HG03280 (cell line): Measurements from ENCODE around the gene CCDC47.

Experiments
- ATAC-seq: cut with Tn5 transposase; IDR thresholded peaks from one replicate; pipeline ENCODE4 v1.9.1; 2021; ENCODE audit warnings: mild to moderate bottlenecking, moderate library complexity; ENCODE audit not compliant: unreplicated experiment

The CCDC47 gene

GRCh38 chr17:63699638-63700527, 73.5 kb downstream of the CCDC47 start, which contains the start of gene LIMD2:
Gene LIMD2, minus strand, starts transcription at chr17:63700125. Its CDS starts 827 bp downstream, at chr17:63699298.
- ATAC-seq = peak; percentile 25

DNA sequence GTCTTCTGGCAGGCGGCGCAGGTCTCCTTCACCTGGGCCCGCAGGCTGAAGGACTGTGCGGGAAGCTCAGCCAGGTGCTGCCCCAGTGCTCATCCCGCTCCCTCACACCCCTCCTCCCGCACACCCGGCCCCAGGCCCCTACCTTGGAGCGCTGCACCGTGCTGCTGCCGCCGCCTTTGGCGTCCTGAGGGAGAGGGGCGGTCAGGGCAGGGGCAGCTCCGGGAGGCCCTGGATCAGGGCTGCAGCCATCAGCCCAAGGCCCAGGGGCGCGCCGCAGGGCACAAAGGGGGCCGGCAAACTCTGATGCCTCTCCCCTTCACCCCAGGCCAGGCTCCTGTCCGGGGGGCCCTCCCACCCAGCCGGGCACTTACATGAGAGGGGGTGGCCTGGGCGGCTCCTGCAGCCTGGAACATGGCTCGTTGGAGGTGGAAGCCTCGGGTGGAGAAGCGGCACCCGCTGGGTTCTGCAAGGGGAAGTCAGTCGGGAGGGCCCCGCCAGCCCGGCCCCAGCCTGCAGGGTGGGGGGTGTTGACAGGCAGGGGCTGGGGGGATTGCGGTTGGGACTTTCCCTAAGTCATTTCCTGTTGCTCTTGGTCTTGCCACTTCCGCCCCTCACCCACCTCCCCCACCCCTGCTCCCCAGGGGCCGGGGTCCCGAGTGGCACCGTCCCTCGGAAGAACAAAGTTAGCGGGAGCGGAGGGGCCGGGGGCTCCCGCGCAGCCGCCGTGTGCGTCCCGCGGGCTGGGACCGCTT, 74.3 kb downstream of the CCDC47 start:
- peak; percentile 16 for ATAC-seq

DNA sequence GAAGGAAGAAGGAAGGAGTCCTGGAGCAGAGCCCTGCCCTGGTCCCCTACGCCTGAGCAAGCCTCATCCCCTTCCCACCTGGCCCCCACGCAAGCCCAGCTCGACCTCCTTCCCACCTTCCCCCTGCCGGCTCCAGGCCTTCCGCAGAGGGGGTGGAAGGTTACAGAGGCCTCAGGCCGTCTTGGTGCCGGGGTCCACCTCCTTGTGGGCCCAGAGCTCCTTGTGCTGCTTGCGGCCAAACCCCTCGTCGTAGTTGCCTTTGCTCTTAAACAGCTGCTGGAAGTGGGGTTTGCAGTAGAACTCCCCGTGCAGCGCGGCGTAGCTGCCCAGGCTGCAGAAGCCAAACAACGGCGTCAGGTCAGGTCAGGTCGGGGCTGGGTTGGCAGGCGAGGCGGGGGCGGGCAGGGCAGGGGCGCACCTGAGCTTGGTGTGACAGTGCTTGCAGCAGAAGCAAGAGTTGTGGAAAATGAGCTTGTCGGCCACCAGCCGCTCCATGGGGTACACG, 75.0 kb downstream of the CCDC47 start:
- ATAC-seq = no peak

DNA sequence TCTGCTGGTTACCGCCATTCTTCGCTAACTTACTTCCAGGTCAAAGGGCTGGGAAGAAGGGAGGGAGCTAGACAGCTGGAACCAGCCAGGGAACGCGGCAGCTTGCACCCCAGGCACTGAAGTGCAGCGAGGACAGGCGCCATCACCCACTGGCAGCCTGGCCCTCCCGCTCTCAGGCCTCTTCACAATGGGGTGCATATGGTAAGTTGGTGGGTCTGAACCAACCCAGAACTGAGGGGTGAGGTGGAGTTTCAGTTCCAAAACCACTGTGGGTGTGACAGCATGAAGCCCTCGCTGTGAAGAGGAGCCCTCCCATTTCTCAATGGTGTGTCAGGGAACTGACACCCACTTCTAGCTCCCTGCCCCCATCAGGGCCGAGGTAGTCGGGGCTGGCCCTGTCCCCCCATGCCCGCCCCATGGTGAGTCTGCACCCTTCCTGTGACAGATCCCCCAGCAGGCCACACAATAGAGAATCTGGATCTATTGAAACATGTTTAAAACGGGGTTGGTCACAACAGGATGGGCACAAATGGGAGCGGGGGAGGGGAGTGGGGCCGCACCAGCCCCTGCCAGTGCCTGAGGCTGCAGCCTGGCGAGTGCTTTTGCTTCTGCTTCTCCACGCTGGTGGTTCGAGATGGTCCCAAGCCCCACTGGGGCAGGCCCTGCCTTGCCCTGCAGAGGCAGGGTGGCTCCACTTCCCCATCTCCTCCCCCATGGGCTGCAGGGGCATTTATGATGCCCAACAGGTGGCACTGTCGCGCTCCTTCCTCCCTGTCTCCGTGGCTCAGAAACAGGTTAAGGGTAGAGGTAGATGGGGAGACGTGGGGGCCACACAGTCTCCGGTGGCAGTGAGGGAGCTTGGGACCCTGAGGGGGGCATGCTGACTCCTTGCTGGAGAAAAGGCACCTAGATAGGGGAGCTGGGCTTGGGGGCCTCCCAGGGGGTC, 75.8 kb downstream of the CCDC47 start:
- ATAC-seq = peak; percentile 26

DNA sequence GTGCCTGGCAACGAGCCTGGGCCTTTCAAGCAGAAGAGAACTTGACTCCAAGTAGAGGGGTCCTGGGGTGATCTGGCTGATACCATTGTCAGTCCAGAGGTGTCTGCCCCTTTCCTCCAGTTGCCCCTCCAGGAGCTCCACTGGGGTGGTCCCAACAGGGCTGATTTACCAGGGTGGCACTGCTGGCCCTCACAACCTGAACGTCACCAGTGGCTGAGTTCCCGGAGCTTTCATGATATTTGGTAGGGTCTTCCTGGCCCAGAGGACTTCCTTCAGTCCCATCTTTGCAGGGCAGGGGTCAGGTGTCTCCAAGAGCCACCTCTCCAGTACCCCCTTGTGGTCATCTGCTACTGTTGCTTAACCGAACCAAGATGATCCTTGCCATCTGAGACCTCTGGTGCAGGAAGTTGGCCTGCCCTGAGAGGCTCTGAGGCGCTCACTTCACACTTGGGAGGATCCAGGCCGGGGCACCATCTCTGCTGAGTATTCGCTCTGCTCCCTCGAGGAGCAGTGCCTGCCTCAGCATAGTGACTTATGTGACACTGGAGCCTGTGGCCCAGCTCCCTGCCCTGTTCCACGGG, 76.9 kb downstream of the CCDC47 start:
- no peak for ATAC-seq

GRCh38 chr17:63695889-63696288, 77.5 kb downstream of the CCDC47 start:
- ATAC-seq = no peak
